CD4-positive, alpha-beta T cell (primary cell): ENCODE results near the gene FBXO47. TPM values are rescaled to one million over a fixed set of nuclear protein-coding genes. Genes with fewer than 3 reads are reported as not detected.

Source experiments
- ATAC-seq: fragments of 200-7000 bp; cut with Tn5 transposase; one replicate; pipeline ENCODE4 v1.10.0; 2022; ENCODE audit warnings: mild to moderate bottlenecking; ENCODE audit not compliant: poor library complexity
- CTCF ChIA-PET: fragments of 350-600 bp; sonication (Branson Sonifier 250); formaldehyde crosslinking; loops from one replicate; lab custom pipeline; 2021; ENCODE audit warnings: antibody characterized with exemption, inconsistent platforms; lab: Charles Lee
- POLR2A ChIA-PET: fragments of 350-600 bp; sonication (Branson Sonifier 250); formaldehyde crosslinking; loops from one replicate; lab custom pipeline; 2021; ENCODE audit warnings: antibody characterized with exemption, inconsistent platforms; lab: Charles Lee
- DNase-seq, 14 experiments: peaks; one replicate each; pipeline ENCODE4 v3.0.0-alpha.2; 2013 to 2020; ENCODE audit warnings: mixed read lengths in 2 of 14
- H3K27ac ChIP-seq, 2 donors: one replicate each; pipeline versions ENCODE4 v1.5.1 to v1.7.0; 2013; ENCODE audit warnings: low read length in 2 of 2, low read depth in 1 of 2, mild to moderate bottlenecking in 1 of 2
- H3K27me3 ChIP-seq, 2 experiments: 1 replicate in 1 of 2; 2 replicates in 1 of 2; pipeline versions ENCODE4 v1.6.1 to v1.7.0; 2013; ENCODE audit warnings: low read length in 2 of 2, control low read depth in 1 of 2, mild to moderate bottlenecking in 1 of 2, moderate library complexity in 1 of 2; ENCODE audit not compliant: insufficient read depth in 2 of 2, control insufficient read depth in 1 of 2
- H3K36me3 ChIP-seq: one replicate; pipeline ENCODE4 v1.6.1; 2013; ENCODE audit warnings: low read length, control low read depth; ENCODE audit not compliant: insufficient read depth
- H3K4me1 ChIP-seq: one replicate; pipeline ENCODE4 v1.6.1; 2013; ENCODE audit warnings: low read length, control low read depth; ENCODE audit not compliant: insufficient read depth
- H3K4me3 ChIP-seq: one replicate; pipeline ENCODE4 v1.5.1; 2013; ENCODE audit warnings: mild to moderate bottlenecking, low read length, moderate library complexity
- H3K9me3 ChIP-seq, 2 experiments: 1 replicate in 1 of 2; 2 replicates in 1 of 2; pipeline versions ENCODE4 v1.6.1 to v1.7.0; 2013; ENCODE audit warnings: low read length in 2 of 2, mild to moderate bottlenecking in 2 of 2, control low read depth in 1 of 2, moderate library complexity in 1 of 2; ENCODE audit not compliant: control insufficient read depth in 1 of 2, insufficient read depth in 1 of 2
- H3K27ac Mint-ChIP-seq: one replicate; pipeline ENCODE4 v1.8.0; 2020; ENCODE audit warnings: mixed read lengths
- H3K27me3 Mint-ChIP-seq: one replicate; pipeline ENCODE4 v1.8.0; 2021; ENCODE audit warnings: mixed read lengths
- H3K36me3 Mint-ChIP-seq: one replicate; pipeline ENCODE4 v1.8.0; 2021; ENCODE audit warnings: low read depth, mixed read lengths
- H3K4me1 Mint-ChIP-seq: one replicate; pipeline ENCODE4 v1.8.0; 2021; ENCODE audit warnings: low read depth, mixed read lengths
- H3K4me3 Mint-ChIP-seq: one replicate; pipeline ENCODE4 v1.8.0; 2020; ENCODE audit warnings: mild to moderate bottlenecking, mixed read lengths
- H3K9me3 Mint-ChIP-seq: one replicate; pipeline ENCODE4 v1.8.0; 2020; ENCODE audit warnings: mixed read lengths
- intact Hi-C, 2 experiments: fragments of 100-400 bp; cut with DNase I in 1 of 2; cut with micrococcal nuclease in 1 of 2; formaldehyde crosslinking; loops; one replicate each; pipeline versions ENCODE4 v1.15.1 to v1.9.0; 2023 to 2025; cut with DNase I, micrococcal nuclease
- total RNA-seq, 174 experiments: library from RNA in 2 of 174; stranded (reverse) in 2 of 174; gene quantifications; one replicate each; pipeline ENCODE4 v1.2.3 and lab custom pipeline; 2021 to 2026
- TF ChIP-seq, protein P1 (sequence below): fragments of 200-600 bp; IDR thresholded peaks from one replicate; pipeline ENCODE4 v1.8.0; 2022; ENCODE audit warnings: antibody characterized with exemption, mild to moderate bottlenecking

FBXO47 gene
- total RNA-seq, 2 experiments from 2014 or later: not detected

DNA sequence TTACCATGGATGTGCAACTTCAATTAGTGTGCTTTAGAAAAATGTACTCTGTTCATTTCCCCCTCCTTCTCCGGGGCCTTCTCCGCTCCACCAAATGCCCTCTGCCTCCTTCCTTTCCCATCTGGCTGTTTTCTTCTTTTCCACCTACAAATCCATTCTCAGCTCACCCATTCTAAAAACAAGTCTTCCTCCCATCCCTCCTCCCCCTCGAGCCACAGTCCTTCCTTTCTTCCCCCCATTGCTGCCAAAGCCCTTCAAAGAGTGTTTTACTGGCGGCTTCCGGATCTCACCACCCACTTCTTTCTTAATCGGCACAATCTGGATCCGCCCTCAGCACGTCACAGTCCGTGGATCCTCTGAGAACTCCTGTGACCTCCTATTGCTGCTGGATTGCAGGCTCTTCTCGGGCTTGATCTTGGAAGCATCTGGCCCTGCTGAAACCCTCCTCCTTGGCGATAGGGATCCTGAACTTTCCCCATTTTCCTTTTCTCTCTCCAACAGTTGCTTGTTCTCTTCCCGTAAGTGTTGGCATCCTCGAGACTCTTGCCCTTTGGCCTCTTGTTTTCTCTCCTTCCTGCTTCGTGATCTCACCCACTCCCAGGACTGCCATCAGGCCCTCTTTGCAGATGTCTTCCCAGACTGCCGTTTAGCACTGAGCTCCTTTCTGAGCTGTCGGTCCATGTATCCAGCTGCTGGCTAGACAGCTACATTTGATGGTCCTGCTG, 36.0 kb upstream of the FBXO47 start:
- Histone ChIP-seq H3K27me3 (no peaks in the 10 kb centered on the region), H3K4me1 (peaks cover 21% of the 10 kb centered on the region), H3K27ac (no peak overlapping the region), H3K36me3 (no peaks in the 10 kb centered on the region), H3K4me3 (no peak overlapping the region), H3K9me3 (peaks cover 0 to 3% of the 10 kb centered on the region in 2 experiments)
- no peaks in the 10 kb centered on the region for H3K27me3 Mint-ChIP-seq
- peaks cover 2% of the 10 kb centered on the region for H3K9me3 Mint-ChIP-seq
- POLR2A ChIA-PET: interaction anchor here (1.0 to 1.5 kb wide), 3 partner anchors 14 to 20 kb away, joined by 4 to 6 read pairs (median 5); no protein-coding TSS in a partner anchor
- ATAC-seq: peak; percentile 98
- peaks cover 33% of the 10 kb centered on the region for H3K4me1 Mint-ChIP-seq
- TF ChIP-seq, protein P1, sequence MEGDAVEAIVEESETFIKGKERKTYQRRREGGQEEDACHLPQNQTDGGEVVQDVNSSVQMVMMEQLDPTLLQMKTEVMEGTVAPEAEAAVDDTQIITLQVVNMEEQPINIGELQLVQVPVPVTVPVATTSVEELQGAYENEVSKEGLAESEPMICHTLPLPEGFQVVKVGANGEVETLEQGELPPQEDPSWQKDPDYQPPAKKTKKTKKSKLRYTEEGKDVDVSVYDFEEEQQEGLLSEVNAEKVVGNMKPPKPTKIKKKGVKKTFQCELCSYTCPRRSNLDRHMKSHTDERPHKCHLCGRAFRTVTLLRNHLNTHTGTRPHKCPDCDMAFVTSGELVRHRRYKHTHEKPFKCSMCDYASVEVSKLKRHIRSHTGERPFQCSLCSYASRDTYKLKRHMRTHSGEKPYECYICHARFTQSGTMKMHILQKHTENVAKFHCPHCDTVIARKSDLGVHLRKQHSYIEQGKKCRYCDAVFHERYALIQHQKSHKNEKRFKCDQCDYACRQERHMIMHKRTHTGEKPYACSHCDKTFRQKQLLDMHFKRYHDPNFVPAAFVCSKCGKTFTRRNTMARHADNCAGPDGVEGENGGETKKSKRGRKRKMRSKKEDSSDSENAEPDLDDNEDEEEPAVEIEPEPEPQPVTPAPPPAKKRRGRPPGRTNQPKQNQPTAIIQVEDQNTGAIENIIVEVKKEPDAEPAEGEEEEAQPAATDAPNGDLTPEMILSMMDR: no peak
- intact Hi-C loops: no loop called here
- CTCF ChIA-PET: interaction anchor here (1.0 kb wide), 1 partner anchor 20 kb away, joined by 3 read pairs; no protein-coding TSS in a partner anchor
- no peaks in the 10 kb centered on the region for H3K36me3 Mint-ChIP-seq
- peak overlapping the region; percentile 22 for H3K4me3 Mint-ChIP-seq
- peak overlapping the region; percentile 74 for H3K27ac Mint-ChIP-seq
- DNase-seq: peak; percentile 15 to 76 (median 47)

DNA sequence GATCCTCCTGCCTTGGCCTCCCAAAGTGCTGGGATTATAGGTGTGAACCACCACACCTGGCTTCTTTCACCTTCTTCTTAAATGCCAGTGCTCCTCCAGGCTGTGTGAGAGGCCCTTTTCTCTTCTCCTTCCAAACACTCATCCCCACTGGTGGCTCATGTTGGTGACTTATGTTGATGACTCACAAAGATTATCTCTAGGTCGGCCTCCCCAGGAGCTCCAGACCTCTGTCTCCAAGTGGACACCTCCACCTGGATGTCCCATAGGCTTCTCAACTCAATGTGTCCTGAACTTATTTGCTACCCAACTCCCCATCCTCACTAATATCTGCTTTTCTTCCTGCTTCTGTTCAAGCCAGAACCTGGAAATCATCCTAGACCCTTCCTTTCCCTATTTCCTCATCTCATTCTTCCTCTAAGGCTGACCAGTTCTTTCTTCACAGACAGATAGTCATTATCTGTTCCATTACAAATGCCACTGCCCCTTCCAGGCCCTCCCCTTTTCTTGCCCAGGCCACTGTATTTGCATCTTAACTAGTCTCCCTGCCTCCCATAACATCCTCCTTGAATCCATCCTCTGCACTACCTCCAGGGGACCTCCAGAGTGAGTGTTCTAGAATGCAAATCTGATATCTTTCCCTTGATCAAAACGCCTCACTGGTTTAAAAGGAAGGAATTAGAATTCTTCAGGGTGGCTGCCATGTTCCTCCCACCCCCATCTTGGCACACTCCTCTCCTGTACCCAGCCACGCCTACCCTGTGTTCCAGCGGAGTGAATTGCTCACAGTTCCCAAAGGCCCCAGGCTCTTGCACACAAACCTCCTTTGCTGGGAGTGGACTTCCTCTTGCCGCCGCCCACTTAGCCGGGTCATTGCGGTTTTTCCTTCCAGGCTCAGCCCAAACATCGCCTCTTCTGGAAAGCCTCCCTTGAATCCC, 34.8 kb upstream of the FBXO47 start:
- intact Hi-C loops: no loop called here
- CTCF ChIA-PET: no interaction called here

More for the DNA sequence above, 34.8 kb upstream of the FBXO47 start:
- no peaks in the 10 kb centered on the region for H3K36me3 Mint-ChIP-seq
- Histone ChIP-seq H3K27me3 (no peaks in the 10 kb centered on the region), H3K4me3 (no peak overlapping the region), H3K9me3 (peaks cover 6 to 14% of the 10 kb centered on the region in 2 experiments), H3K27ac (no peak overlapping the region), H3K4me1 (peaks cover 21% of the 10 kb centered on the region), H3K36me3 (no peaks in the 10 kb centered on the region)
- no peaks in the 10 kb centered on the region for H3K27me3 Mint-ChIP-seq
- POLR2A ChIA-PET: interaction anchor here (1.2 to 1.5 kb wide), 3 partner anchors 16 to 55 kb away, joined by 3 to 6 read pairs (median 5); no protein-coding TSS in a partner anchor
- H3K27ac Mint-ChIP-seq: peak overlapping the region; percentile 22
- no peak for ATAC-seq
- TF ChIP-seq, protein P1: no peak
- H3K4me3 Mint-ChIP-seq: no peak overlapping the region
- peaks cover 2% of the 10 kb centered on the region for H3K9me3 Mint-ChIP-seq
- peak in 2 of 14 experiments; percentile 29 to 48 for DNase-seq
- peaks cover 33% of the 10 kb centered on the region for H3K4me1 Mint-ChIP-seq
